HG03103 (cell line): Measurements from ENCODE around the gene KRTAP9-6.

ENCODE experiments used
- ATAC-seq: cut with Tn5 transposase; IDR thresholded peaks from one replicate; pipeline ENCODE4 v1.9.1; 2021; ENCODE audit warnings: low read depth; ENCODE audit not compliant: unreplicated experiment

Gene KRTAP9-6

GRCh38 chr17:41315204-41315794, 50.1 kb downstream of the KRTAP9-6 start, which contains the start of gene KRTAP17-1:
Gene KRTAP17-1, minus strand, starts transcription at chr17:41315710. Its CDS starts 60 bp downstream, at chr17:41315650.
- ATAC-seq: no peak
